ENCODE data around the gene MALRD1. TPM values are rescaled to one million over a fixed set of nuclear protein-coding genes. Genes with fewer than 3 reads are reported as not detected.

The MALRD1 gene
- total and polyA plus RNA-seq, 2 of the 8 experiments (the other 6 are each of a cell fraction or from before 2014, with no cell fraction given), result 0.32 to 0.35 TPM

- no peak for TF ChIP-seq CBX8 (IDR thresholded peaks at IDR 0.05; ENCODE audit: borderline replicate concordance, low read depth, low read length)
- TF ChIP-seq BCL11A (IDR thresholded peaks at IDR 0.05; ENCODE audit: low read depth in 2 of 2, low read length in 2 of 2), result no peak
- TF ChIP-seq E2F6 (IDR thresholded peaks at IDR 0.05), result no peak
- TF ChIP-seq RFX5 (IDR thresholded peaks at IDR 0.05; ENCODE audit: borderline replicate concordance, low read depth, low read length), result no peak
Observed at GRCh38 chr10:19577807-19578206, 529.2 kb downstream of the MALRD1 start (continued).
